Endometrium (tissue), 2 donors: ENCODE data around the gene MEP1B.
"Not testable (repeated sequence)": the region's sequence is repeated elsewhere in the genome, so short reads cannot be mapped to it uniquely, and the experiment has no call there.

Experiments used
- FAIRE-seq: peaks from 2 replicates; lab custom pipeline; 2012; peaks lifted over from hg19 to GRCh38; lab: Jason Lieb, UNC
- donor health status: control.
- donor health status: control.

Gene MEP1B

DNA sequence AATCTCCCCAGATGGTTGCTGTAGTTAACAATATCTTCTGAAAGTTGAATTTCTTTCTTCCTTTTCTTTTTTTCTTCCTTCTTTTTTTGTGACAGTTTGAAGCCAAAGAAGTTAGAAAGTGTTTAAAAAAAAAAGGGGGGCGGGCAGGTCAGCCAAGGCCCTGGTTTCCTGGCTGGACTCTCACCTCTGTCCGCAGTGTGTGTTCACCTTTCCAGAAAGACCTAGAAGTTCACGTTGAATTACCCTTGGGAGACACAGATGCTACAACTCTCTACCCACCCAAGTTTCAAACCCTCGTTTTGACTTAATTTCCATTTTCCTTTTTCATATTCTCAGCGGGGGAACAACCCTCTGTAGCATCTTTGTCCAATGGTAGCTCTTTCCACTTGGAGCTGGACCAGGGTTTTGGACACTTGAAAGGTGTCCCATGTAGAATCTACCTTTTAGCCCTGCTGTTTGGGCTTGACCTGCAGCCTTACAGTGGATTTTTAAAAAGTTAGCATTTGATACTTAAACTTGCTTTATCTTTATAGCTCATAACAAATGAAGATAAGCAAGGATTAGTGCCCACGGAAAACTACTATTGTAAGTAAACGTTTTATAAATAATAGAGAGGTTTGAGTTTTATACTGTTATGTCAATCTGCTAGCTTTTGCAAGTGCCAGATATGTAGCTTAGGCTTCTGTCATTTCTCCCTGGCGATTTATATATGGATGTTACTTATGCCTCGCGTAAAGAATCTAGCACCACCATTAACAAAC is 20.0 kb downstream of the MEP1B start:
- FAIRE-seq: no peak

DNA sequence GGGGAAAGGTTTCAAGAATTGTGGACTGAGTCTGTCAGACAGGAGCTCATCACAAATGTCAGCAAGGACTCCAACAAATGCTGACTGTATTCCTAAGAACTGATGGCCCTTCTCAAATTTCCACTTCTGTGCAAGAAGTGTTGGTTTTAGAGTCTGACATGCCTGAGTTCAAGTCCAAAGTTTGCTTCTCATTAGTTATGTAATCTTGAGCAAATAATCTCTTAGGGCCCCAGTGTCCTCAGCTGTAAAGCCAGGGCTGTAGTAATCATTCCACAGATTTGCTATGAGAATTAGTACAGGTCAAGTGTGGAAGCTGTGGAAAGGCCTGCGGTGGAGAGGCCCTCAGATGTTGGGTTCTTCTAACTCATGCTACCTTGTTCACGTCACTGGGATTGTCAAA is 23.9 kb downstream of the MEP1B start:
- FAIRE-seq: no peak

DNA sequence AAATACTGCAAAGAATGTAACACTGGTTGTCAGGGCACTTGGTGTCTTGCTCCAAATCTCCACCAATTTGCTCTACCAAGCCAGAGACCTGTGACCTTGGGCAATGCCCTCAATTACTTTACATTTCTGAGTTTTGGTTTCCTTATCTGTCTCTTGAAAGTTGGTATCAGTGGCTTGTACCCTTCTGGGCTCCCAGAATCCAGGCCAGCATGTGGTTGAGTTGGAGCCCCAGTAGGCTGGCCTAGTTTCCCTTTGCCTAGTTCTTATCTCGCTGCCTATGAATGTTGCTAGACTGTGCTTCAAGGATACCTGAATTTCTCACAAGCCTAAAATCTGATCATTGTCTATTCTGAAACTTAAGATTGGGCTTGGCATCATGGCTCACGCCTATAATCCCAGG is 26.6 kb downstream of the MEP1B start:
- FAIRE-seq: no peak

DNA sequence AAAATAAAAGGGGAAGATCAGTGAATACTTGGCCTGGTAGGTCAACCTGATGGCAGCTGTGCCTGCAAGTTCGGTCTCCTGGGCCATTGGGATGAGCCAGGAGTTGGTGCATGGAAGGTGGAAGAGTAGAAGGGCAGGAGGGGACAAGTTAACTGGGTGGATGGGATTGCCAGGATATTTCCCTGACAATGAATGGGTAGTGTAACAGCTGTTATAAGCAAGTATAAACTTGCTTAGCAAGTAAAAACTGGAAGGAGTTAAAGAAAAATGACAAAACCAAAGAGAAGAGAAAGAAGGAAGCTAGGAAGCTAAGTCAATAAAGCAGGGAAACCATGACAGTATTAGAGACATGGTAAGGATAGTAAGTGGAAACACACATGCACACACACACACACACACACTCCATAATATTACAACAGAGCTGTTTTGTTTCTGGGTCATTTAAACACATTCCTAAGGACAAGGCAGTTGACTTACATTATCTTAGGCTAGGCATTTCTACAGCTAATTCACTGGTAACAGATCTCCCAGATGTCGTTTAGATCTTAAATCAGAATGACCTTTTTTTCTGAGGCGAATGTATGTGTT is 29.7 kb downstream of the MEP1B start:
- FAIRE-seq: no peak

DNA sequence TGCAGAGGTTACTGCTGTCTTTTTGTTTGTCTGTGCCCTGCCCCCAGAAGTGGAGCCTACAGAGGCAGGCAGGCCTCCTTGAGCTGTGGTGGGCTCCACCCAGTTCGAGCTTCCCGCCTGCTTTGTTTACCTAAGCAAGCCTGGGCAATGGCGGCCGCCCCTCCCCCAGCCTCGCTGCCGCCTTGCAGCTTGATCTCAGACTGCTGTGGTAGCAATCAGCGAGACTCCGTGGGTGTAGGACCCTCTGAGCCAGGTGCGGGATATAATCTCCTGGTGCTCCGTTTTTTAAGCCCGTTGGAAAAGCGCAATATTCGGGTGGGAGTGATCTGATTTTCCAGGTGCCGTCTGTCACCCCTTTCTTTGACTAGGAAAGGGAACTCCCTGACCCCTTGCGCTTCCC is 43.5 kb downstream of the MEP1B start:
- not testable (repeated sequence) for FAIRE-seq

DNA sequence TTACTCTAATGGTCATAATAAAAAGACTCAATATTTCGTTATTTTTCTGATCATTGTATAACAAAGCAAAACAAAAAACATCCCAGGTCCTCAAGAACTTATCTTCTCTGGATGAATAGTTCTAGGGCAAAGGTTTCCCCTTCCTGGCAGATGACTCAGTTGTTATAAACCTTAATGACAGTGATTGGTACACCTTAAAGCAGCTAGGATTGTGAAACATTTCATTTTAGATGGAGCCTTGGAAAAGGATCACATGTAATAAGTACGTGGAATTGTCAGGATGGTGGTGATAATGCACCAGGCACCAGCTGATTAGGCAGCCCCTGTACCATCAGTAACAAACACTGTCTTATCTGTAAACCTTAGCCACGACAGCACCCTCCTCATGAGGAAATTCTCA is 47.2 kb downstream of the MEP1B start:
- FAIRE-seq: no peak

DNA sequence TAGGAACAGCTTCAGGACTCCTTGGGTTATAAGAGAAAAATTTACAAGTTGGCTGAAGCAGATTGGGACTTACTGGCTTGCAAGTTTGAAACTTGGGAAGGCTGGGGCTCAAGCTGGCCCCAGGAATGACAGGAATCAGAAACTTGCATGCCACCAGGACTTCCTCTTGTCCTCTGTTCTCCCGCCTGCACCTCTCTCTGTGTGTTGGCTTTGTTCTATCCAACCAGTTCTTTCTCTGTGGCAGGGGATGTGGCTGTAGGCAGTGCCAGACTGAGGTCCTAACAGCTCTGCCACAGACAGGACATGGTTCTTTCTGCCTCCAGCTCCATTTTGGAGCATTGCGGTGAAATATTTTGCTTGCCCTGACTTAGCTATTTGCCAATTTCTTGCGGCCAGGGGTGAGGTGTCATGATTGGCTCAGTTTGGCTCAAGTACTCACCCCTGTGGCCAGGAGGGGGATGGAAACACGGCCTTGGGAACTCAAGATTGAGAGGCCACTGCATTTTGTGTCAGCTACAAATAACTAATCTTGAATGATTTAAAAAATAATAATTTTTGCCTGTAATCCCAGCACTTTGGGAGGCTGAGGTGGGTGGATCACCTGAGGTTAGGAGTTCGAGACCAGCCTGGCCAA is 48.9 kb downstream of the MEP1B start:
- FAIRE-seq: no peak

DNA sequence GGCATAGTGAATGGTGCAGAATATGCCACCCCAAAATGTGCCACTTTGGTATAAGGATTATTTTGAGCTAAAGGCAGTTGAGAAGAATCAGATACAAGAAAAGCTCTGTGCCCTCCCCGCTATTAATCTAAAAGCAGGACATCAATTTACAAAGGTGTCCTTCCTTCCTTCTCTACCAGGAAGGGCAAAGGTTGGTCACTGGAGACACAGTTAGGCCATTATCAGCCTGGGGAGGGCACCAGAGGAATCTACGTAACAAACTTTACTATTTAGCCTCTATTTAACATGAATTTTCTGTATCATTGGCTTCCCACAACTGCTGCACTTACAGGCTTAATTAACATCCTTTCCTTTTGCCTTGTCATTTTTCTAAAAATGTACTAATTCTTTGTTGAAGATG is 52.6 kb downstream of the MEP1B start:
- no peak for FAIRE-seq

DNA sequence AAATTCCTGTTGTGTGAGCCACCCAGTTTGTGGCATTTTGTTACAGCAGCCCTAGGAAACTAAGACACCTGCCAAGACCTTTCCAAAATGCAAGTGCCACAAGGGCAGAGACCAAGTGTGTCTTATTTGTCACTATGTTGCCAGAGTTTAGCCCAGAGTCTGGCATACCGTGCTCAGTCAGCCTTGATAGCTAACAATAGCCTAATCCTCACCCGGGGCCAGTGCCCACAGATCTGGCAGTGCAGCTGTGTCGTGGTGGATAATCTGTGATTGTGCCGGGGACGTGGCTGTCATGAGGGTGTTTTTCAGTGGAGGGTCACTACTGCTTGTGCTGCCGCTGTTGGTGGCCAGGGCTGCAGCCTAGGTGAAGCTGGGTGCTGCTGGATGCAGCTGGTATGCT is 53.5 kb downstream of the MEP1B start:
- FAIRE-seq: no peak

DNA sequence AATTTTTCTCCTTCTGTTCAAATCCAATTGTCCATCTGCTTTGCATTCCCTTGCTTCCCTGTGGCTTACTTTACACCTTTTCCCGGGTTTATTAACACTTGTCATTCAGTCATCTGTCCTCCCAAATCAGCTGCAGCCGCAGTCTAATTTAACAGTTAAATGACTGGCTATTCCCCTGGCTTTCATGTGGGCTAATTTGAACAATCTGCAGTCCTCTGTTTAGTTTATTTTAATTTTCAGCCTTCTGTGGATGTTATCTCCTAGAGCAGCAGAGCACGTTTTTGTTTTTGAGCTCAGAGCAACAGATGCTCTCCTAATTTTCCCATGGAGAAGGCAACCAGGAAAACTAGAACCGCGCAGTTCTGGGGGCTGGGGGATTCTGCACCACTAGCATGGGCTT is 55.0 kb downstream of the MEP1B start:
- FAIRE-seq: no peak

DNA sequence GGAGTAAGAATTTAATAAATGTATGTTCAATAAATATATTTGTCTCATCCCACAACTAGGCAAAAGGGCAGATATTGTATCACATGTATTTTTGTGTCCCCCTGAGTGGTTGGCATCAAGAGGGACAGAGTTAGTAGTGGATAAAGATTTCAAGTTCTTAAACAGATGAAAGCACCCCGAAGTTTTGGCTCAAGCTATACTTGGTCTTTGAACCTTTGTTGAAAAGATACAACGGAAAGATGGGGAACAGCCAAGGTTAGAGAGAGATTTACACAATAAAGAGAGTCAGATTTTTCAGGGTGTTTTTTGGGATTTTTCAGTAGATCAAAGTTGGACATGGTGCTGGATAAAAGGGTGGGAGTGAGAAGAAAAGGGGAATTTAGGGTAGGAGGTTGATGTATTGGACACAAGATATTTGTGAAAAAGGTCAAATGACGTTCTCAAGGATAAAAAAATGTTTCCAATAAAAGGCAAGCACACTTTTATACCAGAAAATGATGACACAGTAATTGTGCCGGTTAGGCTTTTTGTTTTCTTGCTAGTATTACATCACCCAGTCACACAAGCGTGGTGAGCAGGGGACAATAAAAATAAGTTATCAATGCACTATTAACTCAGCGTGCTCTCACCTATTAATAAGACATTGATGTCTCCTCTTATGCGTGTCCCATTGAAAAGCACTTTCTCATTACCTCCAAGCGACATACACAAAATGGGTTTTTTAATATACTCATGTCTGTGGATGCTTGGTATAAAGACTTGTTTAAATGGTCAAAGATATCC is 59.5 kb downstream of the MEP1B start:
- no peak for FAIRE-seq

DNA sequence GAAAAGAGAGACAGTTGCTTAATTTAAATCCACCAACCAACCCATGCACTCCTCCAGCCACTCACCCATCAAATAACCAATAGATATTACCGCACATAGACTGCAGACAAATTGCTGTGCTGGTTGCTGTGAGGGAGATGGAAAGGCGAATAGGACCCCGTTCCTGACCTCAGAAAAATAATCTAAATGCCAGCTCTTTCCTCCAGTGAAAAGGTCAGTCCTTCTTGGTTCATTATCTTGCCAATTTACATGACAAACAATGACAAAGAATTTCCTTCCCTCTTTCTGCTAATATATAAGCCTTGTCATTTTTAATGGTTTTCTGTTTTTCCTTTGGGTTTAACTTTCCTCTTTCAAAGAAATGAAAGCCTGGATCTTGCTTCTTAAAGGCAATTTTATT is 61.6 kb downstream of the MEP1B start:
- FAIRE-seq: no peak

DNA sequence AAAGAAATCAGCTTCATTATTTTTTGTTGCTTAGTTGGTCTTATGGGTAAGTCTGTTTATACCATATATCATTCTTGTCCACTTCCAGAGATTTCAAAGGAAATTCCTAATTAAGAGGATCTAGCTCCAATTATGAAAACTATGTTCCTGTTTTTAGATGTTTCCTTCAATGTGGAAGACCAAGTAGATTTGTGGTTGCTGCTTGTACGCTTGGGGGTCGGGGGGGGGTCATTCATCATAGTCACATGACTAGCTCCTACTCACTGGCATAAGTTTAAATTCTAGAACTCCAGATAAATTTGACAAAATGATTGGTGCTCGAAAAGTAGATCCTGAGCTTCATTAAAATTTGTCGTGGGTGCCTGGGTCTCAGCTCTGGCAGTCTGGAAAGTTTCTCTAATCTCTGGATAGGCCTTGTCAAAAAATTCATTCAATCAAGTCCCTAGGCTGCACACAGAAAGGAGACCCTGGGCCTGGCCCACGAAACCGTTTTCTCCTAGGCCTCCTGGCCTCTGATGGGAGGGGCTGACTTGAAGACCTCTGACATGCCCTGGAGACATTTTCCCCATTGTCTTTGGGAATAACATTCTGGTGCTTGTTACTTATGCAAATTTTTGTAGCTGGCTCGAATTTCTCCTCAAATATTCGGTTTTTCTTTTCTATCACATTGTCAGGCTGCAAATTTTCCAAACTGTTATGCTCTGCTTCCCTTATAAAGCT is 62.5 kb downstream of the MEP1B start:
- no peak for FAIRE-seq

DNA sequence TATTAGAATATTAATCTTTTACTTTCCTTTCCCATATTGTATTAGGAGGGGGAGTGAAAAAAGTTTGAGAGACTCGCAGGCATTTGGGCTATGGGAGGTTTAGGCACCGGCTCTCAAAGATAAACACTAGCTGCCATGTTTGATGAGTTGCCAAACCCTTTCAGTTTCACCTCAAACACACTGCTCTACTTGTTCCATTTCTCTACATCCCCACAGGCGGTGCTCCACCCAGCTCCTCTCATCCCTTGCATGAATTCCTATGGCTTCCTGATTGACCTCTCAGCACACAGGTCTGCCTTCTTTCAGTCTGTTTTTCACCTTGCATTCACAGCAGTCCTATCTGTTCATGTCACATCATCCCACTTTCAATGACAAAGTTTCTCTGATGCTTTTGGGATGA is 65.7 kb downstream of the MEP1B start:
- no peak for FAIRE-seq

DNA sequence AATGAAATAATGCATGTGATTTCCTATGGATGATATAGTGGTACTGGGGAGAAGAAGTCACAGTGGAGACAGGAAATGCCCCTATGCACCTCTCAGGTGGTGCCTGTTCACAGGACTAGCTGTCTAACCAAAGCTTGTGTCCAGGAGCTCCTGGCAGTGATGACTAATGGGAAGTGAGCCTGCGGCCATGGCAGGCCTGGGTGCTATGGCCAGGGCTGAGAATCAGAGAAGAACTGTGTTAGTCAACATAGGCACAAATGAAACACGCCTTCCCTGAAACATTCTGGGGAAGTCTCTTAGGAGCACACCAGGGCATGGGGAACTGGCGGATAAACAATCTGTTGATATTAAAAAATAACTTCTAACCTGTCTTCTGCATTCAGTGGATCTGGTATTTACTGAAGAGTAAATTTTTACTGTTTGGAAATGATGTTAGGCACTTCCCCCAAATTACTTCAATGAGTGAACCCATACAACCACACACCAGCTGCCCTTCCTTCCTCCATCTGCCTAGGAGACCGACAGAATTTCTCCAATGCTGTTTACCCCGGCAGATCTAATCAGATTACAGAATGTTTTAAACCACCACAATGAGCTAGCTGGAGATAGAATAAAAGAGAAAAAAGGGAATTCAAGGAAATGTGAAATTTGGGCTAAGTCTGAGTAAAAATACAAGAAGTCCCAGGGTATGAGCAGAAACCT is 67.4 kb downstream of the MEP1B start:
- no peak for FAIRE-seq

DNA sequence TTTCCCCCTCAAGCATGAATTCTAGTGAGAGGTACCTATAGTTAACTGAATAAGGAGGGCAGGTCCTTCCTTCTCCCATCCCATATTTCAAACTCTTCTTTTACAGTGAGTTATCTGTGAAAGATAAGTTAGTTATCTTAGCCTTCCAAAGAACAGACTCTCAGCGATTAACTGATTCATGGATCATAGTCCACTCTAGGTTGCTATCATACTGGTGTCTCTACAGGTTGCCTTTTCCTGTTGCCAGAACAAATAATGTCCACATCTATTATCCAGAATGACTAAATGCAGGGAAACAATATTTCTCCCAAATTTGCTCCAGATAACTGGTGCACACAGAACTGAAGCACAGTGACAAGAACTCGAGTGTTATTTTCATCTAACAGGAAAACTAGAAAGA is 68.3 kb downstream of the MEP1B start:
- no peak for FAIRE-seq

DNA sequence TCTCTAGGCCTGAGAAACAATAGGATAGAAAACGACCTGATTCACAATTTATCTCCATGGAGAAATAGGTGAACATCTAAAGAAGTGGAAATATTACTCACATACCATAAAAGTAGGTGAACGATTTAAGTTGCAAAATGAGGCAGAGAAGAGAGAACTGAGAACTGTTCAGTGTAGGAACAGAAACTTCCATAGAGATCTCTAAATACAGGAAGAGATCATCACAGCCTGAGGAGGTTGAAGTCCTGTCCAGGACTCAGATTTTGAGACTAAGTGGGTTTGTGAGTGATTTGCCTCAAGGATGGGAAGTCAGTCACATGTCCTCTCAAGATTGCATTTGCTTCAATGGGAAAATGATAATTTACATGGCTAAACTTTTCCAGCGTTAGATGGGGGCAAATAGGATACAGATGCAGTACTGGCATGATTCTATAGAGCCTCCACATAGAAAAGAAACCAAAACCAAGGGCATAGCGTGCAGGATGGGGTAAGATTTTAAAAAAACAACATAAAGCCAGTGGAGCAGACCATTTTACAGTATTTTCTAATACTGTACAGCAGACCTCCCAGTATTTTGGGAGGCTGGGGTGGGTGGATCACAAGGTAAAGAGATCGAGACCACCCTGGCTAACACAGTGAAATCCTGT is 68.8 kb downstream of the MEP1B start:
- no peak for FAIRE-seq

DNA sequence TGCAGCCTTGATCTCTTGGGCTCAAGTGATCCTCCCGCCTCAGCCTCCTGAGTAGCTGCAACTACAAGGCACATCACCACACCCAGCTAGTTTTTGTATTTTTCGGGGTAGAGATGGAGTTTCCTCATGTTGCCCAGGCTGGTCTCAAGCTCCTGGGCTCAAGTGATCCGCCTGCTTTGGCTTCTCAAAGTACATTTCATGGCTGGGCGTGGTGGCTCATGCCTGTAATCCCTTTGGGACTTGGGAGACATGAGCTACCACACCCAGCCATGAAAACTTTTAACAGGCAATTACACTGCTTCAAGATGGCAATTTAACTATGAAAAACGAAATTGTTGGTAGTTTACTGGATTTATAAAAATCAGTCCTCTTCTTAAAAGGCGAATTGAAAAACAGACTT is 69.7 kb downstream of the MEP1B start:
- FAIRE-seq: no peak

DNA sequence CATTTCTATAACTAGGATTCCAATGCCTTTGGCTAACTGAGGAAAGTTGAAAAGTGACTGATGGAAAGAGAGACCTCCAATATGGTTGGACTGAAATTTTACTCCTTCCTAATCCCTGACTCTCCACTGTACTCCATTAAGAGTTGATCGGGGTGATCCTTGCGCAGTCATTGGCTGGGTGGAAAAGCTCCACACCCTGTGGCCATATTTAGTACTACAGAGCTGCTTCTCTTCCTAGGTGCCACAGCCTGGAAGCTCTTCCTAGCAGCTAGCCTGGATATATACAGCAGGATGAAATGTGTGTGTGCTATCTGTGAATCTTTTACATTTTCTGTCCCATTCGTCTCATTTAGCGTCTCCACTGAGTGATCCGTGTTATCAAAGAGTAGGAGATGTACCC is 71.2 kb downstream of the MEP1B start:
- no peak for FAIRE-seq

DNA sequence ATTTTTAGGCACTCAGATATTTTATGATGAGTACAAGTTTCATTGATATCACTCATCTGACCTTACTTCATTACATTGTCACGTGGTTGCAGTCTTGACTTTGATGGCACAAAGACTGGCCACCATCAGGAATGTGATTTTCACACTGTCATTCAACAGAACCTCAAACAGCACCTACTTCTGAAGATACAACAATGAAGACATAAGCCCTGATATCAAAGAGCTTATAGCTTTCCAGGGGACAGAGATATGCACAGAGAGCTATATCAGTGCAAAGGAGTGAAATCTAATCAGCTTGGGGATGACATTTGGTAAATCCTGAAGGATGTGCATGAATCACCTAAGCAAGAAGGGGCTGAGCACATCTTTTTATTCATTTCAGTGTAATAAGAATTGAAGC is 72.3 kb downstream of the MEP1B start:
- FAIRE-seq: no peak

DNA sequence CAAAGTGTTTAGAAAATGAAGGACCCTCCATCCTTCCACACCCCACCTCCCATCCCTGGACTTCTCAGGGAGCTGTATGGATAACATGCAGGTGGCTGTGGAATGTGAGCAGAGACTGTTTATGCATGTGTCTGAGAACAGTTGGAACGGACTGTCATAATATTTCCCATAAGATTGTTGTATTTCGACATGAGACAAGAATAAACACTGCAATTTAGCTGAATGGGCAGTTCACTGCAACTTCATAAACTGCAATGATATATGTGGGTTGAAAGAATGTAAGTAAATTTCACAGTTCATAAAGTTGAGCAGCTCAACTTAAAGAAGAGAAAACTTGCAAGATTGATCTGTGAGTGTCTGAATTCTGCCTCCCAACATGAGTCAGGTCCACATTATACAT is 74.6 kb downstream of the MEP1B start:
- FAIRE-seq: no peak
